IMR-90 (cell line): ENCODE data around the gene RHEX. TPM values are rescaled to one million over a fixed set of nuclear protein-coding genes. Genes with fewer than 3 reads are reported as not detected.

Source experiments
- ATAC-seq: fragments of 200-7000 bp; cut with Tn5 transposase; 2 replicates; pipeline ENCODE4 v1.9.1; 2020; ENCODE audit warnings: low read depth, mild to moderate bottlenecking, moderate library complexity
- BruUV-seq: library from RNA; stranded (reverse); fragments of 400-500 nt; replicated peaks from 2 replicates; lab custom pipeline; 2021; lab: Mats Ljungman, UMichigan
- CTCF ChIA-PET: fragments of 300-600 bp; formaldehyde crosslinking; extraction: SDS; loops from one replicate; lab custom pipeline; 2021; ENCODE audit warnings: antibody characterized with exemption; lab: Yijun Ruan, JAX
- POLR2A ChIA-PET: fragments of 300-600 bp; sonication (Branson Sonifier 250); formaldehyde crosslinking; loops from one replicate; lab custom pipeline; 2022; ENCODE audit warnings: antibody characterized with exemption; ENCODE audit not compliant: unreplicated experiment; lab: Charles Lee
- DNase-seq: peaks from one replicate; pipeline ENCODE4 v3.0.0; 2013
- H2AFZ ChIP-seq: replicated peaks from 2 replicates; pipeline ENCODE3; 2013; ENCODE audit warnings: low read length, mild to moderate bottlenecking; ENCODE audit not compliant: poor library complexity
- H2AK5ac ChIP-seq: 2 replicates; pipeline ENCODE4 v1.6.1; 2013; ENCODE audit warnings: low read depth, low read length, inconsistent platforms
- H2AK9ac ChIP-seq: replicated peaks from 2 replicates; pipeline ENCODE3; 2013; ENCODE audit warnings: mild to moderate bottlenecking, low read depth, low read length, moderate library complexity; ENCODE audit not compliant: poor library complexity
- H2BK120ac ChIP-seq: 2 replicates; pipeline ENCODE4 v1.6.1; 2013; ENCODE audit warnings: low read depth, low read length, inconsistent platforms
- H2BK15ac ChIP-seq: 3 replicates; pipeline ENCODE4 v1.6.1; 2013; ENCODE audit warnings: low read depth, low read length, inconsistent platforms
- H2BK20ac ChIP-seq: 2 replicates; pipeline ENCODE4 v1.6.1; 2013; ENCODE audit warnings: low read depth, mild to moderate bottlenecking, inconsistent platforms, low read length, moderate library complexity
- H2BK5ac ChIP-seq: 2 replicates; pipeline ENCODE4 v1.6.1; 2013; ENCODE audit warnings: mild to moderate bottlenecking, low read depth, low read length, inconsistent platforms; ENCODE audit not compliant: poor library complexity, severe bottlenecking
- H3K14ac ChIP-seq: replicated peaks from 2 replicates; pipeline ENCODE4 v1.6.1; 2013; ENCODE audit warnings: low read depth, low read length, inconsistent platforms
- H3K18ac ChIP-seq: 2 replicates; pipeline ENCODE4 v1.6.1; 2013; ENCODE audit warnings: low read depth, low read length, control low read depth
- H3K23ac ChIP-seq: 2 replicates; pipeline ENCODE4 v1.6.1; 2013; ENCODE audit warnings: low read depth, low read length, inconsistent platforms
- H3K27ac ChIP-seq: 2 replicates; pipeline ENCODE4 v1.5.1; 2013; ENCODE audit warnings: mild to moderate bottlenecking, control low read depth, low read length; ENCODE audit not compliant: insufficient read depth
- H3K27me3 ChIP-seq: 2 replicates; pipeline ENCODE4 v1.6.1; 2013; ENCODE audit warnings: low read length; ENCODE audit not compliant: control insufficient read depth, insufficient read depth
- H3K36me3 ChIP-seq: 2 replicates; pipeline ENCODE4 v1.6.1; 2013; ENCODE audit warnings: low read length, mixed read lengths; ENCODE audit not compliant: control insufficient read depth, insufficient read depth
- H3K4ac ChIP-seq: 2 replicates; pipeline ENCODE4 v1.6.1; 2013; ENCODE audit warnings: low read depth, low read length, inconsistent platforms
- H3K4me1 ChIP-seq: 2 replicates; pipeline ENCODE4 v1.6.1; 2013; ENCODE audit warnings: low read length, mixed read lengths; ENCODE audit not compliant: control insufficient read depth, insufficient read depth
- H3K4me2 ChIP-seq: 2 replicates; pipeline ENCODE4 v1.6.1; 2013; ENCODE audit warnings: low read depth, mild to moderate bottlenecking, control low read depth, low read length, moderate library complexity
- H3K4me3 ChIP-seq: 2 replicates; pipeline ENCODE4 v1.5.1; 2013; ENCODE audit warnings: low read depth, mild to moderate bottlenecking, control low read depth, low read length, moderate library complexity; ENCODE audit not compliant: insufficient read depth
- H3K56ac ChIP-seq: 2 replicates; pipeline ENCODE4 v1.6.1; 2013; ENCODE audit warnings: low read length, inconsistent platforms; ENCODE audit not compliant: insufficient read depth; ENCODE audit errors: extremely low read depth
- H3K79me1 ChIP-seq, 2 experiments: 2 replicates each; pipeline ENCODE4 v1.6.1; 2013; ENCODE audit warnings: low read length in 2 of 2, inconsistent platforms in 1 of 2, low read depth in 1 of 2
- H3K9ac ChIP-seq: 2 replicates; pipeline ENCODE4 v1.6.1; 2013; ENCODE audit warnings: low read depth, low read length, control low read depth
- H3K9me1 ChIP-seq: 2 replicates; pipeline ENCODE4 v1.6.1; 2013; ENCODE audit warnings: low read length, inconsistent platforms; ENCODE audit not compliant: insufficient read depth
- H3K9me3 ChIP-seq: 2 replicates; pipeline ENCODE4 v1.6.1; 2013; ENCODE audit warnings: low read length; ENCODE audit not compliant: control insufficient read depth, insufficient read depth
- H4K20me1 ChIP-seq: 2 replicates; pipeline ENCODE4 v1.6.1; 2013; ENCODE audit warnings: low read length, inconsistent platforms; ENCODE audit not compliant: insufficient read depth
- H4K5ac ChIP-seq: 2 replicates; pipeline ENCODE4 v1.6.1; 2013; ENCODE audit warnings: mild to moderate bottlenecking, low read depth, low read length, control low read depth
- H4K8ac ChIP-seq, 2 experiments: 2 replicates each; pipeline ENCODE4 v1.6.1; 2013; ENCODE audit warnings: low read depth in 2 of 2, low read length in 2 of 2, control low read depth in 1 of 2, inconsistent platforms in 1 of 2
- H4K91ac ChIP-seq: 2 replicates; pipeline ENCODE4 v1.6.1; 2013; ENCODE audit warnings: low read depth, low read length, inconsistent platforms; ENCODE audit not compliant: insufficient read depth
- BHLHE40 ChIP-seq: fragments of 150-350 bp; IDR thresholded peaks from 2 replicates; pipeline ENCODE4 v1.6.1; 2016; ENCODE audit warnings: mild to moderate bottlenecking, low read depth, low read length
- CEBPB ChIP-seq: IDR thresholded peaks from 2 replicates; pipeline ENCODE4 v1.6.1; 2012; ENCODE audit warnings: low read depth, low read length, improper control_type of control experiment
- CHD1 ChIP-seq: IDR thresholded peaks from 2 replicates; pipeline ENCODE4 v1.6.1; 2012; ENCODE audit warnings: low read depth, low read length, improper control_type of control experiment
- FOS ChIP-seq: fragments of 150-350 bp; IDR thresholded peaks from 2 replicates; pipeline ENCODE4 v1.6.1; 2016; ENCODE audit warnings: low read depth, low read length
- MAFK ChIP-seq: IDR thresholded peaks from 2 replicates; pipeline ENCODE4 v1.6.1; 2012; ENCODE audit warnings: low read depth, low read length, improper control_type of control experiment
- MAZ ChIP-seq: IDR thresholded peaks from 2 replicates; pipeline ENCODE4 v1.6.1; 2012; ENCODE audit warnings: low read depth, mild to moderate bottlenecking, low read length, improper control_type of control experiment, moderate library complexity, borderline replicate concordance
- MXI1 ChIP-seq: IDR thresholded peaks from 2 replicates; pipeline ENCODE4 v1.6.1; 2012; ENCODE audit warnings: low read depth, mild to moderate bottlenecking, low read length, moderate library complexity, borderline replicate concordance
- NFE2L2 ChIP-seq: fragments of 150-350 bp; IDR thresholded peaks from 2 replicates; pipeline ENCODE4 v1.6.1; 2016; ENCODE audit warnings: low read depth, mild to moderate bottlenecking, low read length
- POLR2A ChIP-seq: IDR thresholded peaks from 2 replicates; pipeline ENCODE4 v1.6.1; 2012; ENCODE audit warnings: mild to moderate bottlenecking, low read depth, low read length
- RAD21 ChIP-seq: IDR thresholded peaks from 2 replicates; pipeline ENCODE4 v1.6.1; 2012; ENCODE audit warnings: low read length, improper control_type of control experiment
- RCOR1 ChIP-seq: IDR thresholded peaks from 2 replicates; pipeline ENCODE4 v1.6.1; 2012; ENCODE audit warnings: mild to moderate bottlenecking, low read length, improper control_type of control experiment; ENCODE audit not compliant: insufficient replicate concordance
- RFX5 ChIP-seq: IDR thresholded peaks from 2 replicates; pipeline ENCODE4 v1.8.0; 2012; ENCODE audit warnings: low read depth, mild to moderate bottlenecking, low read length, moderate library complexity
- SMC3 ChIP-seq: fragments of 150-350 bp; IDR thresholded peaks from 2 replicates; pipeline ENCODE4 v1.6.1; 2016; ENCODE audit warnings: low read depth, mild to moderate bottlenecking, antibody characterized with exemption, low read length, moderate library complexity
- WGBS, 2 experiments: methylation state at CpG; one replicate each; pipeline versions ENCODE4 v1.1.5 to v1.1.7; 2013; ENCODE audit warnings: missing lambda C conversion rate in 2 of 2; ENCODE audit not compliant: insufficient read length in 1 of 2; ENCODE audit errors: extremely low coverage in 2 of 2; 5-methylcytosine and 5-hydroxymethylcytosine counted together
- dilution Hi-C: fragments of 300-500 bp; cut with HindIII; formaldehyde crosslinking; loops from one replicate; pipeline ENCODE4 v1.14.3; 2018; ENCODE audit warnings: low sequenced_read_pairs; ENCODE audit not compliant: unreplicated experiment
- in situ Hi-C: fragments of 300-500 bp; cut with MboI; formaldehyde crosslinking; loops from 3 replicates; pipeline ENCODE4 v1.14.3; 2019; ENCODE audit warnings: low sequenced_read_pairs, inconsistent platforms, mixed read lengths
- intact Hi-C: fragments of 100-400 bp; cut with micrococcal nuclease; formaldehyde crosslinking; loops from 2 replicates; pipeline ENCODE4 v1.10.0; 2022
- polyA plus RNA-seq, 3 experiments: library from polyadenylated mRNA; depleted of rRNA; stranded (reverse); fragments of >200 nt; gene quantifications; 2 replicates each; pipeline ENCODE4 v1.2.3, GENCODE V29; 2012; ENCODE audit warnings: low replicate concordance in 1 of 3
- total RNA-seq: library from RNA; depleted of rRNA; stranded (reverse); fragments of >200 nt; gene quantifications from 2 replicates; pipeline ENCODE4 v1.2.3, GENCODE V29; 2012
- TF ChIP-seq, protein P1 (sequence below): fragments of 150-350 bp; IDR thresholded peaks from 2 replicates; pipeline ENCODE4 v1.6.1; 2017; ENCODE audit warnings: mild to moderate bottlenecking, antibody characterized with exemption, low read length, low read depth
- TF ChIP-seq, protein P2 (sequence below): fragments of 150-350 bp; IDR thresholded peaks from 2 replicates; pipeline ENCODE4 v1.6.1; 2016; ENCODE audit warnings: low read depth, mild to moderate bottlenecking, low read length, moderate library complexity, borderline replicate concordance
- TF ChIP-seq, protein P3 (sequence below): conservative IDR thresholded peaks from 2 replicates; pipeline ENCODE4 v1.5.1; 2012; ENCODE audit warnings: mild to moderate bottlenecking, low read depth, low read length, improper control_type of control experiment

RHEX gene
- total and polyA plus RNA-seq, 2 of the 4 experiments (the other 2 are of a cell fraction), result not detected

DNA sequence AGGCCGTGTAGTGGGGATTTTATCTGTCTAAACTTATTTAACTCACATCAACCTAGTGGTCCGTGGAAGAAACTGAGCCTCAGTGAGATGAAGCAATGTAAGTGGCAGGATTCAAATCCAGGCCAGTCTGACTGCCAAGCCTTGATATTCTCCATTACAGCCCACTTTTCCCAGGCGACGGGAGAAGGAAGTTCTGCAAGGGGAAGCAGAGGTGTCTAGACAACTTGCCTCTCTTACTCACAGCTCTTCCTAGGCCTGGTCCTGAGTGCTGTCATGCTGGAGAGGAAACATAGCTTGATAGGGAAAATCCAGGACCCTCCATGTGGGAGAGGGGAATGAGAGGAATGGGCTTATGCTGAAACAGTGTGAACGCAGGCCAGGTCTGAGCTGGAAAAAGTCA is 38.4 kb upstream of the RHEX start:
- no peaks in the 10 kb centered on the region for H3K79me1 ChIP-seq
- in situ Hi-C loops, result no loop called here
- H3K27ac ChIP-seq, result no peak overlapping the region
- dilution Hi-C loops, result no loop called here
- no peak overlapping the region for H4K5ac ChIP-seq
- H3K56ac ChIP-seq, result no peak overlapping the region
- 63% methylated on average over 1 of the region's 5 CpGs; no CpG with 5 or more reads in 1 of the 2 experiments for WGBS, 2 experiments
- no peak overlapping the region for H2AK5ac ChIP-seq
- no peak overlapping the region for H4K8ac ChIP-seq
- no peak overlapping the region for H2BK5ac ChIP-seq
- H2BK15ac ChIP-seq, result no peak overlapping the region
- no peak overlapping the region for H3K4ac ChIP-seq
- no peak overlapping the region for H2BK120ac ChIP-seq
- no peak overlapping the region for H2AFZ ChIP-seq
- intact Hi-C loops, result no loop called here
- H3K18ac ChIP-seq, result no peak overlapping the region
- peaks cover 43% of the 10 kb centered on the region for H3K27me3 ChIP-seq
- no peak overlapping the region for H2BK20ac ChIP-seq
- no peaks in the 10 kb centered on the region; the same call in 1 of the 2 replicates for H3K9me3 ChIP-seq
- DNase-seq, result no peak
- H3K23ac ChIP-seq, result no peak overlapping the region
- no peak overlapping the region for H3K14ac ChIP-seq
- no peak for ATAC-seq
- ChIA-PET POLR2A (no interaction called here), CTCF (no interaction called here)
- H4K91ac ChIP-seq, result no peak overlapping the region
- no peak overlapping the region for H2AK9ac ChIP-seq
- no TSS peak for BruUV-seq
- TF ChIP-seq, protein P1, sequence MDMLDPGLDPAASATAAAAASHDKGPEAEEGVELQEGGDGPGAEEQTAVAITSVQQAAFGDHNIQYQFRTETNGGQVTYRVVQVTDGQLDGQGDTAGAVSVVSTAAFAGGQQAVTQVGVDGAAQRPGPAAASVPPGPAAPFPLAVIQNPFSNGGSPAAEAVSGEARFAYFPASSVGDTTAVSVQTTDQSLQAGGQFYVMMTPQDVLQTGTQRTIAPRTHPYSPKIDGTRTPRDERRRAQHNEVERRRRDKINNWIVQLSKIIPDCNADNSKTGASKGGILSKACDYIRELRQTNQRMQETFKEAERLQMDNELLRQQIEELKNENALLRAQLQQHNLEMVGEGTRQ, result no peak
- TF ChIP-seq RFX5, result no peak
- no peak for TF ChIP-seq MXI1
- TF ChIP-seq SMC3, result no peak
- TF ChIP-seq FOS, result no peak
- TF ChIP-seq NFE2L2, result no peak
- TF ChIP-seq RAD21, result no peak
- TF ChIP-seq CEBPB, result no peak
- TF ChIP-seq, protein P2, sequence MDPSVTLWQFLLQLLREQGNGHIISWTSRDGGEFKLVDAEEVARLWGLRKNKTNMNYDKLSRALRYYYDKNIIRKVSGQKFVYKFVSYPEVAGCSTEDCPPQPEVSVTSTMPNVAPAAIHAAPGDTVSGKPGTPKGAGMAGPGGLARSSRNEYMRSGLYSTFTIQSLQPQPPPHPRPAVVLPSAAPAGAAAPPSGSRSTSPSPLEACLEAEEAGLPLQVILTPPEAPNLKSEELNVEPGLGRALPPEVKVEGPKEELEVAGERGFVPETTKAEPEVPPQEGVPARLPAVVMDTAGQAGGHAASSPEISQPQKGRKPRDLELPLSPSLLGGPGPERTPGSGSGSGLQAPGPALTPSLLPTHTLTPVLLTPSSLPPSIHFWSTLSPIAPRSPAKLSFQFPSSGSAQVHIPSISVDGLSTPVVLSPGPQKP, result no peak
- TF ChIP-seq MAZ, result no peak
- TF ChIP-seq, protein P3, sequence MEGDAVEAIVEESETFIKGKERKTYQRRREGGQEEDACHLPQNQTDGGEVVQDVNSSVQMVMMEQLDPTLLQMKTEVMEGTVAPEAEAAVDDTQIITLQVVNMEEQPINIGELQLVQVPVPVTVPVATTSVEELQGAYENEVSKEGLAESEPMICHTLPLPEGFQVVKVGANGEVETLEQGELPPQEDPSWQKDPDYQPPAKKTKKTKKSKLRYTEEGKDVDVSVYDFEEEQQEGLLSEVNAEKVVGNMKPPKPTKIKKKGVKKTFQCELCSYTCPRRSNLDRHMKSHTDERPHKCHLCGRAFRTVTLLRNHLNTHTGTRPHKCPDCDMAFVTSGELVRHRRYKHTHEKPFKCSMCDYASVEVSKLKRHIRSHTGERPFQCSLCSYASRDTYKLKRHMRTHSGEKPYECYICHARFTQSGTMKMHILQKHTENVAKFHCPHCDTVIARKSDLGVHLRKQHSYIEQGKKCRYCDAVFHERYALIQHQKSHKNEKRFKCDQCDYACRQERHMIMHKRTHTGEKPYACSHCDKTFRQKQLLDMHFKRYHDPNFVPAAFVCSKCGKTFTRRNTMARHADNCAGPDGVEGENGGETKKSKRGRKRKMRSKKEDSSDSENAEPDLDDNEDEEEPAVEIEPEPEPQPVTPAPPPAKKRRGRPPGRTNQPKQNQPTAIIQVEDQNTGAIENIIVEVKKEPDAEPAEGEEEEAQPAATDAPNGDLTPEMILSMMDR, result no peak
- TF ChIP-seq POLR2A, result no peak
- TF ChIP-seq CHD1, result no peak
- TF ChIP-seq MAFK, result no peak
- no peak for TF ChIP-seq BHLHE40
- no peak for TF ChIP-seq RCOR1
- no peaks in the 10 kb centered on the region for H4K20me1 ChIP-seq
- no peaks in the 10 kb centered on the region for H3K4me1 ChIP-seq
- no peaks in the 10 kb centered on the region for H3K36me3 ChIP-seq
- H3K4me3 ChIP-seq, result no peak overlapping the region
- no peaks in the 10 kb centered on the region for H3K9me1 ChIP-seq
- H3K9ac ChIP-seq, result no peak overlapping the region
- H3K4me2 ChIP-seq, result no peak overlapping the region
